Measurements from ENCODE around the gene SUSD4. TPM values are rescaled to one million over a fixed set of nuclear protein-coding genes. Genes with fewer than 3 reads are reported as not detected.

The SUSD4 gene
- total and polyA plus RNA-seq, 2 of the 8 experiments (the other 6 are each of a cell fraction or from before 2014, with no cell fraction given) = 3.9 to 5.2 TPM

GRCh38 chr1:223202376-223203033 is 161.5 kb downstream of the SUSD4 start:
- no peaks in the 10 kb centered on the region for H3K9me3 ChIP-seq (ENCODE audit: insufficient read depth in 2 of 2, low read depth in 1 of 2, low read length in 1 of 2)
- no peak overlapping the region for H3K23ac ChIP-seq (ENCODE audit: insufficient read length)
- H3K79me2 ChIP-seq (ENCODE audit: control insufficient read depth in 1 of 2, insufficient read depth in 2 of 2, low read length in 2 of 2) = no peaks in the 10 kb centered on the region
- ChIA-PET CTCF (ENCODE audit: partially characterized antibody) (interaction anchor here (0.6 to 1.6 kb wide), 3 partner anchors 18 to 66 kb away, joined by 3 to 6 read pairs (median 4); no protein-coding TSS in a partner anchor), POLR2A (ENCODE audit: partially characterized antibody) (interaction anchor here (0.9 kb wide), 1 partner anchor 17 kb away, joined by 7 read pairs; no protein-coding TSS in a partner anchor)
- H3K36me3 ChIP-seq (ENCODE audit: control insufficient read depth in 2 of 4, insufficient read depth in 4 of 4, low read length in 3 of 4) = no peaks in the 10 kb centered on the region
- H4K5ac ChIP-seq (ENCODE audit: insufficient read length, low read depth, low read length) = no peak overlapping the region
- FAIRE-seq (no peak), DNase-seq (ENCODE audit: low read depth in 1 of 2, low spot score in 2 of 2) (no peak)
- no peak overlapping the region for H2BK20ac ChIP-seq (ENCODE audit: low read length)
- no peak overlapping the region for H2AK5ac ChIP-seq (ENCODE audit: low read depth, low read length)
- no peak overlapping the region for H2BK15ac ChIP-seq (ENCODE audit: low read length)
- H4K91ac ChIP-seq (replicated peaks; ENCODE audit: insufficient read length, low read length) = no peak overlapping the region
- no peak overlapping the region for H3K18ac ChIP-seq (ENCODE audit: extremely low read depth, low read length)
- no peaks in the 10 kb centered on the region for H3K23me2 ChIP-seq (ENCODE audit: low read depth, low read length)
- no peaks in the 10 kb centered on the region for H3K27me3 ChIP-seq (replicated peaks in 1 of 4; ENCODE audit: control insufficient read depth in 3 of 4, extremely low read depth in 1 of 4, insufficient read depth in 3 of 4, low read length in 3 of 4)
- no peak overlapping the region for H3K14ac ChIP-seq (ENCODE audit: insufficient read length)
- 86% methylated on average over 9 of the region's 13 CpGs; no CpG with 5 or more reads in 1 of the 2 experiments for WGBS, 2 experiments (ENCODE audit: extremely low coverage in 1 of 2, insufficient coverage in 1 of 2, insufficient read length in 1 of 2, insufficient replicate concordance in 2 of 2, low coverage in 1 of 2, low lambda C conversion rate in 2 of 2, missing lambda C conversion rate in 1 of 2)
- no peak overlapping the region for H3K4ac ChIP-seq (replicated peaks; ENCODE audit: insufficient read length, low read depth, low read length)
- H3K4me2 ChIP-seq (ENCODE audit: insufficient read depth in 1 of 2, low read depth in 2 of 2, low read length in 2 of 2) = no peak overlapping the region
- no peak overlapping the region for H3K4me3 ChIP-seq (ENCODE audit: extremely low read depth in 1 of 4, insufficient read depth in 2 of 4, low read depth in 3 of 4, low read length in 4 of 4)
- H3K79me1 ChIP-seq (ENCODE audit: low read depth, low read length) = no peaks in the 10 kb centered on the region
- no peak overlapping the region for H3K9ac ChIP-seq (replicated peaks in 1 of 4; ENCODE audit: extremely low read depth in 1 of 4, low read depth in 3 of 4, low read length in 3 of 4)
- H3K4me1 ChIP-seq (replicated peaks in 1 of 4; ENCODE audit: control insufficient read depth in 3 of 4, insufficient read depth in 4 of 4, low read length in 3 of 4) = no peaks in the 10 kb centered on the region; a peak in 1 of 7 replicates
- no peak overlapping the region for H3K56ac ChIP-seq (replicated peaks; ENCODE audit: insufficient read length, low read depth, low read length)
- H2AFZ ChIP-seq (ENCODE audit: low read length) = no peak overlapping the region
- peaks cover 0 to 3% of the 10 kb centered on the region in 2 experiments for H4K20me1 ChIP-seq (replicated peaks in 1 of 2; ENCODE audit: control insufficient read depth in 1 of 2, insufficient read depth in 2 of 2, low read length in 2 of 2)
- H4K8ac ChIP-seq (ENCODE audit: extremely low read depth, insufficient read depth, low read length) = peak overlapping the region; percentile 86; the same call in 1 of the 2 replicates
- no peak overlapping the region for H3K27ac ChIP-seq (ENCODE audit: low read depth, low read length)
- no peak overlapping the region for H2BK5ac ChIP-seq (ENCODE audit: low read depth, low read length)
- no peak overlapping the region for H2BK120ac ChIP-seq (replicated peaks; ENCODE audit: low read depth, low read length)
- no peak overlapping the region for H2BK12ac ChIP-seq (ENCODE audit: low read depth, low read length)
- TF ChIP-seq TAF7 (optimal IDR thresholded peaks at IDR 0.05; ENCODE audit: borderline replicate concordance, low read depth, low read length) (no peak), E2F6 (IDR thresholded peaks at IDR 0.05) (no peak)

Measured in H1 (cell line).